SIG-M5 treated with dmso at 0.1 percent for 504 hours (cell line): ENCODE results near the gene DHCR24.
"Not testable (repeated sequence)": the region's sequence is repeated elsewhere in the genome, so short reads cannot be mapped to it uniquely, and the experiment has no call there.

Source experiments
- DNase-seq: peaks from one replicate; lab custom pipeline; 2025; ENCODE audit not compliant: unreplicated experiment; lab: John Stamatoyannopoulos, UW

DHCR24 gene

DNA sequence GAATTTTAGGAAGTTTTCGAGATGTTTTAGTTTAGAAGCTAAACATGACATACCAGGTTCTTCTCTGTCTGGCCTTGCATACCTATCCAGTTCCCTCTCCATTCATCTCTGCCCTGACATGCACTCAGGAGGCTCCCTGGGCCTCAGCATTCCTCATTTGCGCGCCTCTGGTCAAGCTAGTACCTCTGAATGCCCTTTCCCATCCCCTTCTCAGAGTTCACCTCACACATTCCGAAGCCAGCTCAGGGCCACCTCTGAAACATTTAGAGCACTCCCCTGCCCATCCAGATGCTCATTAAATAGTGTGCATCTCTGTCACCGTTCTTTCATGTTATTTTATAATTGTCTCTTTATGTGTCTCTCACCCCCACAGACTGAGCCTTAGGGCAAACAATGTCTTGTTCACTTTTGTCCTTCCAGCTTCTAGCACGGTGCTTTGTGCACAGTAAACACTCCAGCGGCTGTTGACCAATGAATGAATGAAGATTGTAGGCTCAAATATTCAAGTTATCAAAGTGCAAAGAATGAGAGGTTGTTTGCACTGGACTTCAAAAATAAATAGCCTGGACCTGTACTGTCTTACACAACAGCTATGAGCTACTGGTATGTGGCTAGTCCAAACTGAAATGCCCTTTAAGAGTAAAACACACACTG lies 1.2 kb upstream of the DHCR24 start:
- peak; percentile 13 for DNase-seq

DNA sequence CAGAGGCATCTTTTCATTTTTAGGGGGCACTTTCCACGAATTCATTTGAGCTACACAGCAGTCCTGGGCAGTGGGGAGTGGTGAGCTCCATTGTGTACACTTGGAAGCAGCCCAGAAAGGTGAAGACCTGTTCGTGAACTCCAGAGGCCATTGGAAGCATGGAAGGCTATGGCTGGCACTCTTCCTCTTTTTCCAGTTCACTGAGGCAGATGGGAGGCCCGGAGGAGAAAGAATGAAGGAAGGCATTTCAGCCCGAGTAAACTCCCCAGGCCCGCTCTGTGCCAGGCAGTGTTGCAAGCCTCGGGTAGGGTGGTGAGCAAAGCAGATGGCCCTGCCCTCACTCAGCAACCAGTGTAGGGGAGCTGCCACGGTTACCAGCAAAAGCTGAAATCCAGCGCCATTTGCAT lies 673 bp upstream of the DHCR24 start:
- DNase-seq, result peak; percentile 51

DNA sequence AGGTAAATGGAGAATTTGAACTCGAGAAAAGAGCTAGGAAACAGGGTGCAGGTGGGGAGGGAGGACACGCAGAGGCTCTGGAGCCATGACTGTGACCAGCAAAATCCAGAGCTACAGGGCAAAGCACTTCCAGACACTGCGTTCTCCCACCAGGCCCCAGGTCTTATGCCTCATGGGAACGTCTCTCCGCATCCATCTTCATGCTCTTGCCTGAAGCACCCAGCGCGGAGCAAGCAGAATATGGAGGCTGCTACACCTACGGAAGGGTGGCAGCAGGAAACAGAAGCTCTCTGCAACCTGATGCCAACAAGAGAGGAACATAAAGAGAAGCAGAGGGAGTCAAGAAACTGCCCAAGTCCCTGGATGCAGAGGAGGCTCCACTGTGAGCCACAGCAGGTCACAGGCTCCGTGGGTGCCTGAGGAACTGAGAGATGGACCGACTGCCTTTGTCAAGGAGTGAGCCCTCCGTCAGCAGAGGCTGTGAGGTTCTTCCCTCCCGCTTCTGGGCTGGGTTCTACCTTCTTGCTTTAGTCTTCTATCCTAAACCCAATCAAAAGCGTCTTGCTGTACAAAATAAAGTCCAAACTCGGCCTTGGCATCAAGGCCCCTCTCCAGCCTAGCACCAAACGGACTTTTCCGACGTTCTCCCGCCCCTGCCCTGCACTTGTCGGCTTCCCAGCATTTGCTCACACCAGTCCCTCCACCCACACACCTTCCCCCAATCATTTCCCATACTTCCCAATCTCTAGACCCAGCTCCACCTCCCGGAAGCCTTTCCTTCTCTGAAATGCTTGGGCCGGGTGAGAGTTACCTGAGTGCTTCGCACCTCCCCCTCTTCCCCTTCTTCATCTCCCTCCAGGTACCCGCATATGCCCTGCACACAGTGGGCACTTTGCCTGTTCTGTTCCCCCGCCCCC lies 930 bp downstream of the DHCR24 start:
- DNase-seq, result no peak

DNA sequence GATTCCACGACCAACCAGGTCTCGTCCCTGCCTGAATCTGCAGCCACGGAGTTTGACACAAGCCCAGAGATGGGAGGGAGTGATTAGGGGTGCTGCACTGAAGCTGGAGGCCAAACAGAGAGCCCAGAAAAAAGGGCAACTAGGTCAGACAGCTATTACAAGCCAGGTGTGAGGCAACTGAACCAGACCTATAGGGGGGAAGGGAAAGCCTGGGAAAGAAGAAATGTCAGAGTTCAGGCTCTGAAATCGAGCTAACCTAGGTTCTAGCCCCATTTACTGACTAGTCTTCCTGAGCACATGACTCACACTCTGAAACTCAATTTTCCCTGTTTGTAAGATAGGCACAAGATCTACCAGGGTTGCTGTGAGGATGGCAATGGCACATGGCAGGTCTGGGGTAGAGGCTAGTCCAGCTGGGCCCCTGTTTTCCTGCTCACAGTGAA lies 1.7 kb downstream of the DHCR24 start:
- no peak for DNase-seq

DNA sequence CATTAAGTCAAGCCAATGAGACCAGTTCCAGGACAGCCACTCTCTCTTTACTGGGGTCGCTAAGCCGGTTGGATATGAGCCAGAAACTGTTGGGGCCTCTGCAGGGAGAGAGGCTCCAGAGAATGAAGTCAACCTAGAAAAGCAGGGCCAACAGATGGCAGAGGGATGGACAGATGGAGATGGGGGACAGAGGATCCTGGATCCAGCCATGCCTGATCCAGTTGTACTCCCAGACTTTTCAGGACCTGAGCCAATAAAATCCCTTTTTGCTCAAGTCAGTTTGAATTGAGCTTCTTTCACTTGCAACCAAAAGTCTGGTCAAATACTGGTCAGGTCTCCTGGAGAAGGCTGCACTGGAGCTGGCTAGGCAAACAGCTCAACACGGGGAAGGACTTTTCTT lies 2.2 kb downstream of the DHCR24 start:
- no peak for DNase-seq

DNA sequence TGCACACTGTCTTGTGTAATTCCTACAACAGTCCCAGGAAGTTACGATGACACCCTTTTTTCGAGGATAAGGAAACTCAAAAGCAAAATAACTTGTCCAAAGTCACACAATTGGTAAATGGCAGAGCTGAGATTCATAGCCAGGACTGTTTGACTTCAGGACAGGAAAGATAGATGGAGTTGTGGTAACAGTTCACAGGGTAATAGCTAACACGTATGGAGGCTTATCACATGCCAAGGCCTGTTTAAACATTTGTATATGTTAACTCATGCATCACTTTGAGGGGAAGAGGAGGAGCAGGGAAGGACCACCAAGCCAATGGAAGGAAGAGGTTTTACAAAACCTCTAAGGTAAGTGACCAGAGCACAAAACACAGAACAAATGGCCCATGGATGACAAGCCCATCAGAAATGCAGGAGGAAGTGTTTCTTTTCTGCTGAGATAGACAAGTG lies 2.8 kb downstream of the DHCR24 start:
- DNase-seq, result no peak

DNA sequence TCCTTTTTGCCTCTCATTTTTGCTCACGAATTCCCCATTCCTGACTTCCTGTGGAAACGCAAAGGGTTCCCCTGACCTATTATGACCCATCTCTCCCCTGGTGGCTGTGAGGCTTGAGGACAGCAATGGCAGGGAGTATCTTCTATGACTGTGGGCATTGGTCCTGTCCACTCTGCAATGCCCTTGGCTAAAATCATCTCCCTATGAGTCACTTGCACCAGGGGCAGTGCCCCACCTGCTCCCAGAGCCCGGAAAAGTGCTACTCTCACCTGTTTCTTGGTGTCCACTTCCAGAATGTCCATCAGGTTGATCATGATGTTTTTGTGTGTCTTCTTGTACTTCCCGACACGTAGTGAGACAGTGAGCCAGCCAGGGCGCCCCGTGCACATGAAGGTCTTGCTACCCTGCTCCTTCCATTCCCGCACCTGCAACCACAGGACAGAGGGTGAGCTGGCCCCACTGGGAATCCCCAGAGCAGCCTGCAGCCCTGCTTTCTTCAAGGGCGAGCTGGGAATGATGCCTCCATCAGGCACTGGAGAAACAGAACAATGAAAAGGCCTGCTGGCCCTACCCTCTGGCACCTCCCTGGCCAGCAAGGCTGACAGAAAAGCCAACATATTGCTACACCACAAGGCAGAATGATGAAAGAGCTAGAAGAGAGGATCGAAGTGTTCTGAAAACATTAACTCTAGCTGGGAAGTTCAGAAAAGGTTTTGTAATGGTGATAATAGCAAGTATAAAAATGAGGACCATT lies 3.5 kb downstream of the DHCR24 start:
- DNase-seq, result peak; percentile 53

DNA sequence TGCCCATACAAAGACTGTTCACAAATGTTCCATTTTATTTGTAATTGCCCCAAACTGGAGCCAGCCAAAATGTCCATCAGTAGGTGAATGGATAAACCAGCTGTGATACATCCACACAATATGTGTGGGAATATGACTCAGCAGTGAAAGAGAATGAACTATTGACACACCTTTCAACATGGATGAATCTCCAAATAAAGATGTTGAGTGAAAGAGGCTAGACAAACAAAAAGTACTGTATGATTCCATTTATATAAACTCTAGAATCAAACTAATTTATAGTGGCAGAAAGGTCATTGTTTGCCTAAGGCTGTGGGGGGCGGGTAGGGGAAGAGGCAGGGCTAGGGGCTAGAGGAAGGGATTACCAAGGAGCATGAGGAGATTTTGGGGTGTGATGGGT lies 4.5 kb downstream of the DHCR24 start:
- no peak for DNase-seq

DNA sequence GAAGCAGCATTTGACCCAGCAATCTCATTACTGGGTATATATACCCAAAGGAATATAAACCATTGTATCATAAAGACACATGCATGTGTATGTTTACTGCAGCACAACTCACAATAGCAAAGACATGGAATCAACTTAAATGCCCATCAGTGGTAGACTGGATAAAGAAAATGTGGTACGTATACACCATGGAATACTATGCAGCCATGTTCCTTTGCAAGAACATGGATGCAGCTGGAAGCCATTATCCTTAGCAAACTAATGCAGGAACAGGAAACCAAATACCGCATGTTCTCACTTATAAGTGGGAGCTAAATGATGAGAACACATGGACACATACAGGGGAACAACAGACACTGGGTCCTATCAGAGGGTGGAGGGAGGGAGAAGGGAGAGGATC lies 5.4 kb downstream of the DHCR24 start:
- not testable (repeated sequence) for DNase-seq

DNA sequence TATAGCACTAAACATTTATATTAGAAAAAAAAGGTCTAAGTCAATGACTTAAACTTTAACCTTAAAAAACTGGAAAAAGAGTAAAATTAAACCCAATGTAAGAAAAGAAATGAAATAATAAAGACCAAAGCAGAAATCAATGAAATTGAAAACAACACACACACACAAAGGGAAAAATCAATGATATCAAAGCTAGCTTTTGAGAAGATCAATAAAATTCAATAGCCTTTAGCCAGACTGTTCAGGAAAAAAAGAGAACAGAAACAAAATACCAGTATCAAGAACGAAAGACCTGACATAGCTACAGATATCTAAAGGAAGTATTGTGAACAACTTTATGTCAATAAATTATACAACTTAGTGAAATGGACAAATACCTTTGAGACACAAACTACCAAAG lies 7.1 kb downstream of the DHCR24 start:
- no peak for DNase-seq

DNA sequence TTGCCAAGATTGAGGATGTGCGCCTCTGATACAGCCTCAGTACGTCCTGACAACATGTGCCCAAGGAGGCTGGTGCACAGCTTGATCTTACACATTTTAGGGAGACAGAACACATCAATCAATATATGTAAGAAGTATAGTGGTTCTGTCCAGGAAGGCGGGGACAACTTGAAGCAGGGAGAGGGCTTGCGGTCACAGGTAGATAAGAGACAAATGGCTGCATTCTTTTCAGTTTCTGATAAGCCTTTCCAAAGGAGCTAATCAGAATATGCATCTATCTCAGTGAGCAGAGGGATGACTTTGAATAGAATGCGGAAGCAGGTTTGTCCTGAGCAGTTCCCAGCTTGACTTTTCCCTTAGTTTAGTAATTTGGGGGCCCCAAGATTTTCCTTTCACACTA lies 10.2 kb downstream of the DHCR24 start:
- DNase-seq, result no peak

DNA sequence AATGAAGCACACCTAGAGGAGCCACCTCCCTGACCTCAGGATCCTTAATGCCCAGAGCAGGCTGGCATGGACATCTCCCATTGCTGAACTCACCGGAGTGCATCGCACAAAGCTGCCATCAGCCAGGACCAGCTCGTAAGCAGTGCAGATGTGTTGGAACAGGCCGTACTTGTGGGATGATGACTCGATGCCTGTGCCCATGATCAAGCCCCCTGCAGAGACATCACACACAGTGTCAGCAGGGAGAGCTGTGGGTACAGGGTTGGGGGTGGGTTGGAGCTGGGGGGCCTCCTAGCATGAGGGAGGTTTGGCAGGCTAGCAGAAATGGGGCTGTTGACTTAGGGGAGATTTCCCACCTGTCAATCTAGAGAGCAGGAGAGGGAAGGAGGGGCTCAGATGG lies 12.0 kb downstream of the DHCR24 start:
- DNase-seq, result no peak

DNA sequence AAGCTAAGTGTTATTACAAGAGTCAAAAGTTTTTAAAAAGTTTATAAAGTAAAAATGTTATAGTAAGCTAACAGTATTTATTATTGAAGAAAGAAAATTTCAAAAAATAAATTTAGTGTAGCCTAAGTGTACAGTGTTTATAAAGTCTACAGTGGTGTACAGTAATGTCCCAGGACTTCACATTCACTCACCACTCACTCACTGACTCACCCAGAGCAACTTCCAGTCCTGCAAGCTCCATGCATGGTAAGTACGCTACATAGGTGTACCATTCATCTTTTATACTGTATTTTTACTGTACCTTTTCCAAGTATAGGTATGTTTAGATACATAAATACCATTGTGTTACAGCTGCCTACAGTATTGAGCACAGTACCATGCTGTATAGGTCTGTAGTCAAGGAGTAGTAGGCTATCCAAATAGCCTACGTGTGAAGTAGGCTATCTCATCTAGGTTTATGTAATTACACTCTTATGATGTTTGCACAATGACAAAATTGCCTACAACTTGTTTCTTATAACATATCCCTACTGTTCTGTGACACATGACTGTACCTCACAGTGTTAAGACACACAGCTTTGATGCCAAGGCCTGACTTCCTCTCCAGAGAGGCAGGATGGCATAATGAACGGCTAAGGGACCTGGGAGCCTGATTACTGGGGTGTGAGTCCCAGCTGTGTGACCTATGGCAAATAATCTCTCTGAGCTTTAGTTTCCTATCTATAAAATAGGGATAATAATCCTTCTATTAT lies 12.7 kb downstream of the DHCR24 start:
- DNase-seq, result no peak

DNA sequence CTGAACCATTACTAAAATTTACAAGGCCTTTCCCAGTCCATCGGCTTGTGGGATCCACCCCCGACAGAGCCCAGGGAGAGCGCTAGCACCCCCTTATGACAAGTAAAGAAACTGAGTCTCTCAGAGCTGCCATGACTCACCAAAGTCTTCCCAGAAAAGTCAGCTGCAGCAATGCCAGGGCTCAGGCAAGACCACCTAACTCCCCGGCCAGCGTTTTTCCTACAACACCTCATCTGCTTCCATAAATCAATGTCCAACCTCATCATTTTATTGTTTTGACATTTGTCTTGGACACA lies 15.0 kb downstream of the DHCR24 start:
- DNase-seq, result no peak

DNA sequence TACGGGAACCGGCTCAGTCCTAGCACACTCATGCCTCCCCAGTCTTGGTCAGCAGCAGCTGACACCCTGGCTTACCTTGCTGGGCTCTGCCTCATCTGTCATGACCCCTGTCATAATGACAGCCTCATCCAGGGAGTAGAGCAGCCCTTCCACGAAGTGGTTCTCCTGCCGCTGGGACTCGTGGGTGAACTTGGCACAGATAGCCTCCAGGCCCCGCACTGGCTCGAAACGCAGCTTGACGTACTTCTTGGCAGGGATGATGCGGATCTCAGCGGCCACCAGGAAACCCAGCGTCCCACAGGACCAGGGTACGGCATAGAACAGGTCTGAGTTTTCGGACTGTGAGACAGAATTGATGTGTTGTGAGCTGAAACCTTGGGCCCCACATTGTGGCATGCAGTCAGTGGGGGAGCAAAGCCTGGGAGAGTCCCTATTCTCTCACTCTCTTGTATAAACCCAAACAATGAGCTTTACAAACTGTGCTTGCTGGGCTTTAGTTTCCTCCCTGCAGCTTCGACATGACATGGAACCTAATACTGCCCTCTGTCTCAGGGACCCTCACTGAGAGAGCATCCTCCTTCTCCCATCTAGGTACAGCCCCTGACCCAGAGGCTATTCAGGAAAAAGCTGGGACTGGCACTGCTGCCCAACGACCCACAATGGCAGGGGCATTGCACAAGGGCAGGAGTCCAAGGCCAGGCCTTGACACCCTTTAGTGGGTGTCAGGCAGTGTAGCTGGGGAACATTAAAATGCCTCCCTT lies 15.5 kb downstream of the DHCR24 start:
- DNase-seq, result no peak

DNA sequence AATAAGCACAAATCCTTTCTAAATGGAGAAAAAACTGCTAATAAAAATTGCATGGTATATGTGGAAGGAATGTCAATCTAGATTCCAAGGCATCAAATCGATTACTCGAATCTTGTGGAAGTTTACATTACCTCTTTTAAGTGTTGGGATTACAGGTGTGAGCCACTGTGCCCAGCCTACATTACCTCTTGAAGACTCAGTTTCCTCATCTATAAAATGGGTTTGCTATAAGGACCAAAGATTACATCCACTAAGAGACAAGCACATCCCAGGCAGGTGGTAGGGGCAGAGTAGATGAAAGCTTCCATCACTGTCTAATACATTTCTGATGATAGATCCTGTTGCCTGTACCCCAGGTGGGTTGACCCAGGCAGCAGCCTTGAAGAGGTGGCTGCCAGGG lies 16.1 kb downstream of the DHCR24 start:
- no peak for DNase-seq

DNA sequence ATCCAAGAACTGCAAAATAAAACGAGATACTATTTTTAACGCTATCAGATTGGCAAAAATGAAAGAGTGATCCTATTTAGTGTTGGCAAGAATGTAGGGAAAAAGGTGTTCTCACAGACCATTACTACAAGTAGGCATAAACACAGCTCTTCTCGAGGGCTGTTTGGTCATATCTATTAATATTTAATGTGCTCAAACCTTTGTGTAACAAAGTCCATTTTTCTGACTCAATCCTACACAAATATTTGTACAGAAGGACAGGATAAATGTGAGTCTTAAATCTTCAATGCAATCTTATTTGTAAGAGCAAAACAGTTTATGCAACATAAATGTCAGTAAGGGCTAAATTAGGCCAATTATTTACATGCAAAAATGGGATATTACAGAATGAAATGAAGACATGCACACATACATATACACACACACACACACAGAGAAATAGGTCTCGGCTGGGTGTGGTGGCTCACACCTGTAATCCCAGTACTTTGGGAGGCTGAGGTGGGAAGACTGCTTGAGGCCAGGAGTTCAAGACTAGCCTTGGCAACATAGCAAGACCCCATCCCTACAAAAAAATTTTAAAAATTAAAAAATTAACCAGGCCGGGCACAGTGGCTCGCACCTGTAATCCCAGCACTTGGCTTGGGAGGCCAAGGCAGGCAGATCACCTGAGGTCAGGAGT lies 17.7 kb downstream of the DHCR24 start:
- DNase-seq, result no peak

DNA sequence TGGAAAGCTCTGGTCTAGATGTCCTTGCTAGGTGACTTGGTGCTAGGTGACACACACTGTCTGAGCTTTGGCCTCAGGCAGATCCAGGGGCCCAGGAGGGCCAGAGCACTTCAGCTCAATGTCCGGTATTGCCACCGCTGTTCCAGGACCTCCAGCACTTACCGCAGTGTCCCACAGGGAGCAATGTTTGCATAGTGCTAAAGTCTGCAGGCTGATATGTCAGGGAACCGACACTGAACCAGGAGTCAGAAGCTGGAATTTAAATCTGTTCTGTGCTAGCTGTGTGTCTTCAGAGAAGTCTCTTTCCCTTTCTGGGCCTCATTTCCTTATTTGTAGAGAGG lies 19.3 kb downstream of the DHCR24 start:
- no peak for DNase-seq

DNA sequence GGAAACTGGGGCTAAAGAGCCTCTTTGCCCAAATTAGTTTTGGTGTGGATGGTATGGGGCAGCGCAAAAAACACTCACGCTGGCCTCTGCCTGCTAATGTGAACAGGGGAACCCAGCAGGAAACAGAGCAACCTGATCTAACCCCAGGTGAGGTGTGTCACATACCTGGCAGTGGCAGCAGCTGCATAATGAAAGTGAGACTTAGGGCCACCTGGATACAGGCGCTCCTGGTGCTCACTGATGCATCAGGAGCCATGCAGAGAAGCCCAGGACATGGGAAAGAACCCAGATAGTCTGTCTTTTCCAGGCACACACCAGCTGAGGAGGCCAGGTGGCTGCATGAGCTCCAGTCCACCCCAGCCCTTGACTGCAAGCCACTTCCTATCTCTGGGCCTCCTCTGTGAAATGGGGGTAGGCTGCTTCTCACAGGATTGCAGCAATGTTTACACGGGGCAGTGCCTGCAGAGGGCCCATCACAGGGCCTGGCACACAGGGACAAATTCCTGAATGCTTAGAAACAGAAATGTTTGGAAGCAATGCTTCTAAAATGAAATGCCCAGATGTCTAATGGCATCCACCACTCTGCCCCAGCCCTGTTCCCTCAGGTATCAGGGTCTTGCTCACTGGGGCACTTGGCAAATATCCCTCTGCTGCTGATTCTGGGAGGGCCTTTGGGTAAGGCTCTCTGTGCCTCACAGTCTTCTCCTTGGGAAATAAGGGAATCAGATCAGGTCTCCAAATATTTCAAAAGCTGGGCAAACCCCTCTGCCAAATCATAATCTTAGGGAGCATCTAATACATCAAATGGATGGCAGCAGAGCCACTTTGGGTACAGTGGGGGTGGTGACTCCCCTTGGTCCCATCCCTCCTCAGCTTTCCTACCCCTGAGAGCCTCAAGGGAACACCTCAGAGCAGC lies 19.9 kb downstream of the DHCR24 start:
- no peak for DNase-seq
